ENCODE results near the gene DPYD.

DNA sequence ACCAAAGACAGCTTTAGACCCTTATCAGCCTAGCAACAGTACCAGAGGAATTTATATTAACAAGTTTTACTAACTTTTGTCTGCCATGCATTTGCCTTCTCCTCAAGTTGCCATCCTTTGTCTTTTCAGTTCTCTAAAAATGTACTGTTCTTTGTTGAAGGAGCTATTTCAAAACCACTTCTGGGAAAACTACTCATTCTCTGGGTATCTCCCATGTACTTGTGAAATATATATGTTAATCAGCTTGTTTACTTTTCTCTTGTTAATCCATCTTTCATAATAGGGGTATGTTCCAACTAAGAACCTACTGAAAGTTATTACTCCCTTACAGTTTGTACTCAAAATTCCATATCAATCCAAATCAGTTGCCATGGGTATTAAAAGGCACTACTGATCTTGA, 16.3 kb downstream of the DPYD start:
- TF ChIP-seq POLR2A (IDR thresholded peaks at IDR 0.05; ENCODE audit: low read length) (no peak), GATA1 (IDR thresholded peaks at IDR 0.05; ENCODE audit: low read depth, low read length) (no peak)
